Neural cell (in vitro differentiated cells): Measurements from ENCODE around the gene JMJD7. TPM values are rescaled to one million over a fixed set of nuclear protein-coding genes. Genes with fewer than 3 reads are reported as not detected.
A peak's percentile ranks its signal among the peaks of the same experiment; 100 is the strongest.
"Not testable (repeated sequence)": the region's sequence is repeated elsewhere in the genome, so short reads cannot be mapped to it uniquely, and the experiment has no call there.

Experiments used
- H2AFZ ChIP-seq: fragments of 200-600, 300-800 bp; sonication (generic), shearing (Covaris generic); 2 replicates; pipeline ENCODE4 v1.6.0; 2014; ENCODE audit warnings: low read depth, mild to moderate bottlenecking, antibody characterized with exemption, low read length, moderate library complexity
- H3F3A ChIP-seq: fragments of 200-600 bp; shearing (Covaris generic); 2 replicates; pipeline ENCODE4 v1.6.1; 2016; ENCODE audit warnings: mild to moderate bottlenecking, moderate library complexity, mixed read lengths, antibody characterized with exemption, low read length; ENCODE audit not compliant: insufficient read depth, poor library complexity, severe bottlenecking
- H3K27ac ChIP-seq: fragments of 200-600, 300-800 bp; sonication (generic), shearing (Covaris generic); 2 replicates; pipeline ENCODE4 v1.5.1; 2014; ENCODE audit warnings: mild to moderate bottlenecking, low read length, moderate library complexity
- H3K27me3 ChIP-seq: fragments of 300-800, 200-600 bp; sonication (generic), shearing (Covaris generic); 2 replicates; pipeline ENCODE4 v1.6.0; 2014; ENCODE audit warnings: mild to moderate bottlenecking, low read depth, low read length, moderate library complexity; ENCODE audit not compliant: insufficient read depth
- H3K36me3 ChIP-seq: fragments of 300-800, 200-600 bp; sonication (generic), shearing (Covaris generic); 2 replicates; pipeline ENCODE4 v1.5.1; 2014; ENCODE audit warnings: mild to moderate bottlenecking, antibody characterized with exemption, low read length, moderate library complexity; ENCODE audit not compliant: insufficient read depth
- H3K4me2 ChIP-seq: fragments of 300-800, 200-600 bp; sonication (generic), shearing (Covaris generic); 2 replicates; pipeline ENCODE4 v1.6.0; 2014; ENCODE audit warnings: mild to moderate bottlenecking, low read length
- H3K4me3 ChIP-seq: fragments of 300-800, 200-600 bp; sonication (generic), shearing (Covaris generic); 2 replicates; pipeline ENCODE4 v1.5.1; 2014; ENCODE audit warnings: mild to moderate bottlenecking, low read length, moderate library complexity
- H3K79me2 ChIP-seq: fragments of 200-600 bp; shearing (Covaris generic); replicated peaks from 2 replicates; pipeline ENCODE4 v1.6.0; 2014; ENCODE audit warnings: mild to moderate bottlenecking, low read length, moderate library complexity; ENCODE audit not compliant: insufficient read depth
- H3K9ac ChIP-seq: fragments of 300-800, 200-600 bp; sonication (generic), shearing (Covaris generic); 2 replicates; pipeline ENCODE4 v1.6.1; 2016; ENCODE audit warnings: mild to moderate bottlenecking, low read length, mixed read lengths
- H3K9me2 ChIP-seq: fragments of 200-600 bp; shearing (Covaris generic); 2 replicates; pipeline ENCODE4 v1.6.1; 2016; ENCODE audit warnings: mild to moderate bottlenecking, low read length, mixed read lengths; ENCODE audit not compliant: insufficient read depth
- H3K9me3 ChIP-seq: fragments of 200-600, 300-800 bp; sonication (generic), shearing (Covaris generic); 2 replicates; pipeline ENCODE4 v1.6.1; 2016; ENCODE audit warnings: mild to moderate bottlenecking, mixed run types, low read length, moderate library complexity, mixed read lengths
- H4K20me1 ChIP-seq: fragments of 200-600 bp; shearing (Covaris generic); 2 replicates; pipeline ENCODE4 v1.6.1; 2016; ENCODE audit warnings: mild to moderate bottlenecking, mixed run types; ENCODE audit not compliant: insufficient read depth
- EP300 ChIP-seq: fragments of 450-650 bp; conservative IDR thresholded peaks from 2 replicates; pipeline ENCODE4 v1.6.1; 2014; ENCODE audit warnings: antibody characterized with exemption, mild to moderate bottlenecking, moderate library complexity; ENCODE audit not compliant: poor library complexity, severe bottlenecking
- EZH2 ChIP-seq: fragments of 200-600, 300-800 bp; shearing (Covaris generic), sonication (generic); IDR thresholded peaks from 2 replicates; pipeline ENCODE4 v1.6.1; 2014; ENCODE audit warnings: antibody characterized with exemption, low read length, borderline replicate concordance, mild to moderate bottlenecking; ENCODE audit not compliant: insufficient read depth, poor library complexity, severe bottlenecking
- MXI1 ChIP-seq: fragments of 450-650 bp; conservative IDR thresholded peaks from 2 replicates; pipeline ENCODE4 v1.6.1; 2014; ENCODE audit warnings: antibody characterized with exemption, mild to moderate bottlenecking; ENCODE audit not compliant: poor library complexity, severe bottlenecking
- SMC3 ChIP-seq: fragments of 450-650 bp; conservative IDR thresholded peaks from 2 replicates; pipeline ENCODE4 v1.6.1; 2014; ENCODE audit warnings: antibody characterized with exemption, mild to moderate bottlenecking, moderate library complexity; ENCODE audit not compliant: poor library complexity
- TAF1 ChIP-seq: IDR thresholded peaks from 2 replicates; pipeline ENCODE4 v1.6.1; 2012; ENCODE audit warnings: low read depth
- polyA plus RNA-seq: library from polyadenylated mRNA; depleted of rRNA; stranded (reverse); fragments of >200 nt; gene quantifications from 2 replicates; pipeline ENCODE4 v1.2.3, GENCODE V29; 2014
- TF ChIP-seq, protein P1 (sequence below): IDR thresholded peaks from 2 replicates; pipeline ENCODE4 v1.6.1; 2012; ENCODE audit warnings: borderline replicate concordance

The JMJD7 gene
- polyA plus RNA-seq, 1 donor from 2014 or later, result 14.0 TPM

DNA sequence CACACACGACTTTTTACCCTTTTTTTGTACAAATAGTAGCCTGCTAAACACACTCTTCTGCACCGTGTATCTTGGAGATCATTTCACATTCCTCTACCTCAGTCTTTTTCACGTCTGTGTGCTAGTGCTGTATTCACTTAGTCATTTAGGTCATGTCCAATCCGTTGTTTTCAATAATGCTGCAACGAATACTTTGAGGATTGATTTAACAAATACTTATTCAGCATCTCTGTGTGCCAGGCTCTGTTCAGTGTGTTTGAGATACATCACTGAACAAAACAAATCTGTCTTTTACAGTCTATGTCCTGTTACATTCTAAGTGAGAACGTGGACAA is 882 bp downstream of the JMJD7 start:
- TF ChIP-seq SMC3 (no peak), EZH2 (no peak), MXI1 (no peak), TAF1 (no peak)
- Histone ChIP-seq H3K36me3 (no peaks in the 10 kb centered on the region), H3K4me3 (peak overlapping the region; percentile 97), H3K4me2 (peak overlapping the region; percentile 71), H3K27ac (peak overlapping the region; percentile 62), H3K9ac (peak overlapping the region; percentile 84), H3K9me2 (no peaks in the 10 kb centered on the region), H2AFZ (no peak overlapping the region), H3K27me3 (no peaks in the 10 kb centered on the region), H3K9me3 (no peaks in the 10 kb centered on the region), H4K20me1 (no peaks in the 10 kb centered on the region), H3K79me2 (peaks cover 3% of the 10 kb centered on the region), H3F3A (no peaks in the 10 kb centered on the region)

DNA sequence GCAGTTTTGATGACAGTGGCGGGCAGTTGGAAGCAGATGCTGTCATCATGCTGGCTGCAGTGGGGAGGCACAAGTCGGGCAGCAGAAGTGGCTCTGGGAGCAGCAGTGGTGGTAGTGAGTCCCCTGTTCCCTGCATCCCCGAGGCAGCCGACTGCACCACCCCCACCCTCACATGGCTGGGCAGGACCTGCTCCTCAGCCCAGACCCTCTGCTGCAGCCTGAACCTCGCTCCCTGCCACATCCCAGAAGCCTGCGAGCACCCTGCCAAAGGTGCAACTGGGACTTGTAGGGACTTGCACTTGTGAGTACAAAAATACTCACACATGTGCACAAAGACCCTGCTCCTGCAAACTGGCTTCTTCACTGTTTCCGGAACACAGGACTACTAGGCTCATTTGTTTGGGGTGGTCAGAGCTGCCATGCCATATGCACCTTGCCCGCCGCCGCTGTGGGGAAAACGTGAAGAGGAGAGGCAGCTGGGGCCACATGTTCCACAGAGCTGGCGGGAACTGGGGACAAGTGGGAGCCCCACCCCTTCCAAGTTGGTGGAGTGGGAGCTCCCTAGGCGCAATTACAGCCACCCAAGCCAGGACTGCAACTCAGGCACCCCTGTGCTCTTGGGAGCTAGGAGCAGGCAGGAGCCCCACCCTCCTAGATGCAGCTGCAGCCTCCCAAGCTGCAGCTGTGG is 2.2 kb downstream of the JMJD7 start:
- Histone ChIP-seq H3K27ac (no peak overlapping the region), H3K36me3 (no peaks in the 10 kb centered on the region)

DNA sequence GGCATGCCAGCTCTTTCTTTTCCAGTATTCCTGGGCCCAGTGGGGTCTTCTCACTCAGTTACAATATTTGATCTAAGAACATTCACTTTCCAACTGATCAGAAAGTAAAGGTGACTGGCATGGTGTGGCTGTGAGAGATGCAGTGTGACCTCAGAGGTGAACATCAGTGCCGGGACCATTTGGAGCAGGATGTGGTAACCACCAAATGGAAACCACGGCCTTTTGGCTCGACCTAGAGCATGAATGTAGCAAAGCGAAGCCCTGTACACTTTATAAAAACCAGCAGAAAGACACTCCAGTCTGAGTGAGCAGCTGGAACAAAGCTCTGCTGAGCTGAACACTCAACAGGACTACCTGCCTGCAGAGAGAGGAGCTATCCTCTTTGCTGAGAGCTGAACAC is 3.4 kb downstream of the JMJD7 start:
- not testable (repeated sequence) for H3K9me2 ChIP-seq, H3K36me3 ChIP-seq, H2AFZ ChIP-seq, H3K9me3 ChIP-seq, H3K4me2 ChIP-seq, H3K79me2 ChIP-seq, H3K4me3 ChIP-seq, H3K27ac ChIP-seq, H3K27me3 ChIP-seq, H3F3A ChIP-seq, H3K9ac ChIP-seq, H4K20me1 ChIP-seq

More for the DNA sequence above, 2.2 kb downstream of the JMJD7 start:
- no peaks in the 10 kb centered on the region for H3F3A ChIP-seq
- H2AFZ ChIP-seq, result no peak overlapping the region
- TF ChIP-seq TAF1, result no peak
- no peak for TF ChIP-seq EP300
- no peak overlapping the region for H3K4me3 ChIP-seq
- no peak overlapping the region for H3K4me2 ChIP-seq
- H3K9me3 ChIP-seq, result no peaks in the 10 kb centered on the region
- no peaks in the 10 kb centered on the region for H4K20me1 ChIP-seq
- peaks cover 3% of the 10 kb centered on the region for H3K79me2 ChIP-seq
- no peaks in the 10 kb centered on the region for H3K9me2 ChIP-seq
- H3K9ac ChIP-seq, result no peak overlapping the region
- no peaks in the 10 kb centered on the region for H3K27me3 ChIP-seq

DNA sequence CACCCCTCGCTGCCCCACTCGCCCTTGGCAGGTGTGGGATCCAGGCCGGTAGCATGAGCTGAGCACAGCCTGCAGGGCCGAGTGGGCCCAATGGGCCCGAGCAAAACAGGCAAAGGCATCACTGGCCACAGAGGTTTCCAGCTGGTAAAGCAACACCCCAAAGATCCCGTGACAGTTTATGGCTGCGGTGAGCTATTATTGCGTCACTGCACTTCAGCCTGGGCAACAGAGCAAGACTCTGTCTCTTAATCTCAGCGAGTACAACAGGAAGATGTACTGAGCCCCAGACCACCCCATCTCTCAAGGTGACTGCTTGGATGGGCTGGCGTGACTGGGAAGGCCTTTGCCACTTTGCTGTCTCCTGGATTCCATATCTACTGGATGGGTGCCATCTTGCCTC is 4.3 kb downstream of the JMJD7 start:
- Histone ChIP-seq H3K27me3 (no peaks in the 10 kb centered on the region), H4K20me1 (no peaks in the 10 kb centered on the region), H2AFZ (no peak overlapping the region), H3F3A (no peaks in the 10 kb centered on the region), H3K9me2 (no peaks in the 10 kb centered on the region), H3K27ac (no peak overlapping the region), H3K36me3 (no peaks in the 10 kb centered on the region), H3K79me2 (peaks cover 3% of the 10 kb centered on the region), H3K4me2 (no peak overlapping the region), H3K9me3 (no peaks in the 10 kb centered on the region), H3K9ac (no peak overlapping the region), H3K4me3 (no peak overlapping the region)
- no peak for TF ChIP-seq MXI1
- TF ChIP-seq, protein P1, sequence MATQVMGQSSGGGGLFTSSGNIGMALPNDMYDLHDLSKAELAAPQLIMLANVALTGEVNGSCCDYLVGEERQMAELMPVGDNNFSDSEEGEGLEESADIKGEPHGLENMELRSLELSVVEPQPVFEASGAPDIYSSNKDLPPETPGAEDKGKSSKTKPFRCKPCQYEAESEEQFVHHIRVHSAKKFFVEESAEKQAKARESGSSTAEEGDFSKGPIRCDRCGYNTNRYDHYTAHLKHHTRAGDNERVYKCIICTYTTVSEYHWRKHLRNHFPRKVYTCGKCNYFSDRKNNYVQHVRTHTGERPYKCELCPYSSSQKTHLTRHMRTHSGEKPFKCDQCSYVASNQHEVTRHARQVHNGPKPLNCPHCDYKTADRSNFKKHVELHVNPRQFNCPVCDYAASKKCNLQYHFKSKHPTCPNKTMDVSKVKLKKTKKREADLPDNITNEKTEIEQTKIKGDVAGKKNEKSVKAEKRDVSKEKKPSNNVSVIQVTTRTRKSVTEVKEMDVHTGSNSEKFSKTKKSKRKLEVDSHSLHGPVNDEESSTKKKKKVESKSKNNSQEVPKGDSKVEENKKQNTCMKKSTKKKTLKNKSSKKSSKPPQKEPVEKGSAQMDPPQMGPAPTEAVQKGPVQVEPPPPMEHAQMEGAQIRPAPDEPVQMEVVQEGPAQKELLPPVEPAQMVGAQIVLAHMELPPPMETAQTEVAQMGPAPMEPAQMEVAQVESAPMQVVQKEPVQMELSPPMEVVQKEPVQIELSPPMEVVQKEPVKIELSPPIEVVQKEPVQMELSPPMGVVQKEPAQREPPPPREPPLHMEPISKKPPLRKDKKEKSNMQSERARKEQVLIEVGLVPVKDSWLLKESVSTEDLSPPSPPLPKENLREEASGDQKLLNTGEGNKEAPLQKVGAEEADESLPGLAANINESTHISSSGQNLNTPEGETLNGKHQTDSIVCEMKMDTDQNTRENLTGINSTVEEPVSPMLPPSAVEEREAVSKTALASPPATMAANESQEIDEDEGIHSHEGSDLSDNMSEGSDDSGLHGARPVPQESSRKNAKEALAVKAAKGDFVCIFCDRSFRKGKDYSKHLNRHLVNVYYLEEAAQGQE, result no peak
